Measurements from ENCODE around the gene DLL1.

Gene DLL1

DNA sequence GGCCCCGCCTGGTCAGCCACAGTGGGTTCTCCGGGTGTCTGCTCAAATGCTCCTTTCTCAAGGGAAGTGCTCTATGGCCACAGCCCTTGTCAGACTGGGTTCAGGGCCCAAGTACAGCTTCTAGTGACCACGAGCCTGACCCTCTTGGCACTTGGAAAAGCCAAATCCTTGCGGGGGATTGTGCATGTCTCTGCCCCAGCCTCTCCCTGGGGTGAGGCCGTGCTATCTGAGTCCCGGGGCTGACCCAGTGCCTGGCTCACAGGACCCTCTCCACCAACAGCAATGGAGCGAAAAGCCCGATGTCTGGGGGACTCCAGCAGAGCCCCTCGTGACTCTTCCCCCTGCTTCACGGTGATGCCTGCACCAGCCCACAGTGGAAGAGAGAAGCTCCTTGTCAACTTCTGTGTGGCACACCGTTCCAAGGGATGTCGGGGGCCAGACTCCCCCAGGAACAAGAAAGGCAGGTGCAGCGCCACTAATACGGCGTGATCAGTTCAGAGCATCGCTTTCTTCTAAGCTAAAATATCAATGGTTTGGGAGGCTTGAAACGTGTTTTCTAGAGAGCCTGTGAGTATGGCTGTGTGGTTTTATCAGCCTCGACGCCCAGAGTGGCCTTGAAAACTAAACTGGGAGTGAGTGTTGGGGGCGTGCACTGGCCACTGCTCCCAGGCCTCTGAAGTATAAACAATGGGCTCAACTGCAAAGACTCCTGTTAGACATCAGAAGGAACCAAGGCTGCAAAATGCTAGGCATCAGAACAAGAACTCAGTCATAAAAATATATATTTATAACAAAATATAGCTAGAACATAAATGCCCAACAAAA lies 51.9 kb downstream of the DLL1 start:
- no peak overlapping the region for H3K9ac ChIP-seq (ENCODE audit: low read depth, low read length)

DNA sequence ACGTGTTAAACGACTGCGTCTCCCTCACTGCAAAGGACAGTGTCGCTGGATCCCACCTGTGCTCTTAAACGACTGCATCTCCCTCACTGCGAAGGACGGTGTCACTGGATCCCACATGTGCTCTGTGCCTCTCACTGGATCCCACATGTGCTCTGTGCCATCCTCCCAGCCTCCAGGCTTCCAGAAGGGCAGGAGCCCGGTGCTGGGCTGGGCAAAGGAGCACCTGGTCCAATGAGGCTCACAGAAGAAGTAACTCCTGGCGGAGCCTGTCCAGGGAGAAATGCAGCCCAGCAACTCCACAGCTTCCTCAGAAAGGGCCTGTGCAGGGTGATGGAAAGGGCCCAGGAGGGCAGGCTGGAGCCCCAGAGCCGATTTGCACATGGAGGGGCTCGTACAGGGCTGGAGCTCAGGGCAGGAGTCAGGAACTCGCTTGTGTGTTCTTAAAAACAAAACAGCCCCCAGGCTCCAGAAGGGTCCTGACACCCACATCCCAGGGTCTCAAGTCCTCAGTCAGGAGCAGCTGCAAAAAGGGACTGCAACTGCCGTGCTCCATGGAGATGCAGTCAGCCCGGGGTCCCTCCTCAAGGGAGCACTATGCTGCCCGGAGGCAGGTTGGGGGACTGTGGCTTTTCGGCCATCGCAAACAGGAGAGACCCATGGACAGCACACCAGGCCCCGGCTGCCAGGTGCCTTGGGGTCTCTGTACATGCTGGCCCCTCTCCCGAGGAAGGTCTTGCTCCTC lies 52.7 kb downstream of the DLL1 start:
- Histone ChIP-seq H3K9me3 (ENCODE audit: insufficient read depth, low read length, severe bottlenecking) (no peaks in the 10 kb centered on the region), H3K4me1 (ENCODE audit: insufficient read depth, low read length) (no peaks in the 10 kb centered on the region), H3K4me2 (ENCODE audit: insufficient read depth, low read length) (no peak overlapping the region), H3K27me3 (ENCODE audit: insufficient read depth, low read length, poor library complexity) (peaks cover 8% of the 10 kb centered on the region), H3K4me3 (ENCODE audit: low read depth in 1 of 2, low read length in 2 of 2) (no peak overlapping the region), H3K9ac (ENCODE audit: low read depth, low read length) (no peak overlapping the region), H3K36me3 (ENCODE audit: insufficient read depth, low read length) (no peaks in the 10 kb centered on the region), H3K79me2 (ENCODE audit: insufficient read depth, low read length) (no peaks in the 10 kb centered on the region), H4K20me1 (ENCODE audit: insufficient read depth, low read length) (no peaks in the 10 kb centered on the region; the same call in 1 of the 2 replicates), H2AFZ (ENCODE audit: low read depth, low read length) (no peak overlapping the region), H3K27ac (ENCODE audit: low read length) (no peak overlapping the region)
- DNase-seq (no peak), ATAC-seq (ENCODE audit: insufficient read depth, low read depth) (no peak)
- TF ChIP-seq EZH2 (IDR thresholded peaks at IDR 0.05; ENCODE audit: borderline replicate concordance, low read depth, low read length, severe bottlenecking), result no peak
- TF ChIP-seq, protein P1, sequence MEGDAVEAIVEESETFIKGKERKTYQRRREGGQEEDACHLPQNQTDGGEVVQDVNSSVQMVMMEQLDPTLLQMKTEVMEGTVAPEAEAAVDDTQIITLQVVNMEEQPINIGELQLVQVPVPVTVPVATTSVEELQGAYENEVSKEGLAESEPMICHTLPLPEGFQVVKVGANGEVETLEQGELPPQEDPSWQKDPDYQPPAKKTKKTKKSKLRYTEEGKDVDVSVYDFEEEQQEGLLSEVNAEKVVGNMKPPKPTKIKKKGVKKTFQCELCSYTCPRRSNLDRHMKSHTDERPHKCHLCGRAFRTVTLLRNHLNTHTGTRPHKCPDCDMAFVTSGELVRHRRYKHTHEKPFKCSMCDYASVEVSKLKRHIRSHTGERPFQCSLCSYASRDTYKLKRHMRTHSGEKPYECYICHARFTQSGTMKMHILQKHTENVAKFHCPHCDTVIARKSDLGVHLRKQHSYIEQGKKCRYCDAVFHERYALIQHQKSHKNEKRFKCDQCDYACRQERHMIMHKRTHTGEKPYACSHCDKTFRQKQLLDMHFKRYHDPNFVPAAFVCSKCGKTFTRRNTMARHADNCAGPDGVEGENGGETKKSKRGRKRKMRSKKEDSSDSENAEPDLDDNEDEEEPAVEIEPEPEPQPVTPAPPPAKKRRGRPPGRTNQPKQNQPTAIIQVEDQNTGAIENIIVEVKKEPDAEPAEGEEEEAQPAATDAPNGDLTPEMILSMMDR (IDR thresholded peaks at IDR 0.05; ENCODE audit: borderline replicate concordance, extremely low read depth, low read length, poor library complexity, severe bottlenecking), result no peak

More for the DNA sequence above, 51.9 kb downstream of the DLL1 start:
- ATAC-seq (ENCODE audit: insufficient read depth, low read depth) (no peak), DNase-seq (no peak)
- Histone ChIP-seq H3K27me3 (ENCODE audit: insufficient read depth, low read length, poor library complexity) (peaks cover 8% of the 10 kb centered on the region), H3K79me2 (ENCODE audit: insufficient read depth, low read length) (no peaks in the 10 kb centered on the region), H3K27ac (ENCODE audit: low read length) (no peak overlapping the region), H3K9me3 (ENCODE audit: insufficient read depth, low read length, severe bottlenecking) (no peaks in the 10 kb centered on the region), H3K4me2 (ENCODE audit: insufficient read depth, low read length) (no peak overlapping the region), H3K36me3 (ENCODE audit: insufficient read depth, low read length) (no peaks in the 10 kb centered on the region), H3K4me3 (ENCODE audit: low read depth in 1 of 2, low read length in 2 of 2) (no peak overlapping the region), H3K4me1 (ENCODE audit: insufficient read depth, low read length) (no peaks in the 10 kb centered on the region), H2AFZ (ENCODE audit: low read depth, low read length) (no peak overlapping the region), H4K20me1 (ENCODE audit: insufficient read depth, low read length) (no peaks in the 10 kb centered on the region; the same call in 1 of the 2 replicates)
- TF ChIP-seq EZH2 (IDR thresholded peaks at IDR 0.05; ENCODE audit: borderline replicate concordance, low read depth, low read length, severe bottlenecking), result no peak
- TF ChIP-seq, protein P1 (IDR thresholded peaks at IDR 0.05; ENCODE audit: borderline replicate concordance, extremely low read depth, low read length, poor library complexity, severe bottlenecking), result no peak

DNA sequence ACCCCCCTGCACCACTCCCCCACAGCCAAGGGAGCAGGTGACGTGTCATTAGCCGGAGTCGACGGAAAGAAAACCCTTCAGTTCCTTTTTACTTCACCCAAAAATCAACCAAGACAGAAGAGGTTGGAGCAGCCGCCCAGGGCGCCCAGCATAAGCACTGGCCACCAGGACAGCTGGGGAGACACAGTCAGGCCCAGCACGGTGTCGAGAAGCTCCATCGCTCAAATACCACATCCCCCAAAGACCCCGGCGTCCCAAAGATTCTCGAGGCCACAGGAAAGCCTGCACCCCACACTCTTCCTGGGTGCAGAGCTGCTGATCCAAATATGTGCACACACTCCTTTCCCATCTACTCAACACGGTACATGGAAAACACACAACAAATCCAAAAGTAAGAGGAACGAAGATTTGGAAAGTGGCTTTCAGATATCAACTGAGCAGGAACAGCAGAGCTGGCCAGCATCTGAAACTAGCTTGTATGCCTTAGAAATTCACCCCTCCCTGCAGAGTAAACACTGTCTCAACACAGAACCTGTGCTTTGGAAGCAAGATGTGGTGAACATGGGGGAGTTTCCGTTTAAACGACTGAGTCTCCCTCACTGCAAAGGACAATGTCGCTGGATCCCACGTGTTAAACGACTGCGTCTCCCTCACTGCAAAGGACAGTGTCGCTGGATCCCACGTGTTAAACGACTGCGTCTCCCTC lies 54.6 kb downstream of the DLL1 start:
- no peaks in the 10 kb centered on the region for H3K4me1 ChIP-seq (ENCODE audit: insufficient read depth, low read length)
- H3K79me2 ChIP-seq (ENCODE audit: insufficient read depth, low read length), result no peaks in the 10 kb centered on the region
- DNase-seq (no peak), ATAC-seq (ENCODE audit: insufficient read depth, low read depth) (no peak)
- H2AFZ ChIP-seq (ENCODE audit: low read depth, low read length), result no peak overlapping the region
- no peaks in the 10 kb centered on the region for H3K9me3 ChIP-seq (ENCODE audit: insufficient read depth, low read length, severe bottlenecking)
- H3K27ac ChIP-seq (ENCODE audit: low read length), result no peak overlapping the region
- H4K20me1 ChIP-seq (ENCODE audit: insufficient read depth, low read length), result no peaks in the 10 kb centered on the region; the same call in 1 of the 2 replicates
- no peak overlapping the region for H3K9ac ChIP-seq (ENCODE audit: low read depth, low read length)
- H3K4me3 ChIP-seq (ENCODE audit: low read depth in 1 of 2, low read length in 2 of 2), result no peak overlapping the region
- no peak overlapping the region for H3K4me2 ChIP-seq (ENCODE audit: insufficient read depth, low read length)
- TF ChIP-seq EZH2 (IDR thresholded peaks at IDR 0.05; ENCODE audit: borderline replicate concordance, low read depth, low read length, severe bottlenecking), result no peak
- TF ChIP-seq, protein P1 (IDR thresholded peaks at IDR 0.05; ENCODE audit: borderline replicate concordance, extremely low read depth, low read length, poor library complexity, severe bottlenecking), result no peak
- peaks cover 8% of the 10 kb centered on the region for H3K27me3 ChIP-seq (ENCODE audit: insufficient read depth, low read length, poor library complexity)
- no peaks in the 10 kb centered on the region for H3K36me3 ChIP-seq (ENCODE audit: insufficient read depth, low read length)

Measured in DND-41 (cell line).